Measurements from ENCODE around the gene TAF4.

TAF4 gene

DNA sequence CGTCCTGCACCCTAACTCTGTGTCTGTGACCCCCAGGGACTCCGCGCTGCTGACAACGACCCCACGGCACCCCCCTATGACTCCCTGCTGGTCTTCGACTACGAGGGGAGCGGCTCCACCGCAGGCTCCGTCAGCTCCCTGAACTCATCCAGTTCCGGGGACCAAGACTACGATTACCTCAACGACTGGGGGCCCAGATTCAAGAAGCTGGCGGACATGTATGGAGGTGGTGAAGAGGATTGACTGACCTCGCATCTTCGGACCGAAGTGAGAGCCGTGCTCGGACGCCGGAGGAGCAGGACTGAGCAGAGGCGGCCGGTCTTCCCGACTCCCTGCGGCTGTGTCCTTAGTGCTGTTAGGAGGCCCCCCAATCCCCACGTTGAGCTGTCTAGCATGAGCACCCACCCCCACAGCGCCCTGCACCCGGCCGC lies 129.0 kb downstream of the TAF4 start:
- DNase-seq = peak in 4 of 42 donors; percentile 6 to 31 (median 20)
- intact Hi-C loops (cut with DNase I) = no loop called here

DNA sequence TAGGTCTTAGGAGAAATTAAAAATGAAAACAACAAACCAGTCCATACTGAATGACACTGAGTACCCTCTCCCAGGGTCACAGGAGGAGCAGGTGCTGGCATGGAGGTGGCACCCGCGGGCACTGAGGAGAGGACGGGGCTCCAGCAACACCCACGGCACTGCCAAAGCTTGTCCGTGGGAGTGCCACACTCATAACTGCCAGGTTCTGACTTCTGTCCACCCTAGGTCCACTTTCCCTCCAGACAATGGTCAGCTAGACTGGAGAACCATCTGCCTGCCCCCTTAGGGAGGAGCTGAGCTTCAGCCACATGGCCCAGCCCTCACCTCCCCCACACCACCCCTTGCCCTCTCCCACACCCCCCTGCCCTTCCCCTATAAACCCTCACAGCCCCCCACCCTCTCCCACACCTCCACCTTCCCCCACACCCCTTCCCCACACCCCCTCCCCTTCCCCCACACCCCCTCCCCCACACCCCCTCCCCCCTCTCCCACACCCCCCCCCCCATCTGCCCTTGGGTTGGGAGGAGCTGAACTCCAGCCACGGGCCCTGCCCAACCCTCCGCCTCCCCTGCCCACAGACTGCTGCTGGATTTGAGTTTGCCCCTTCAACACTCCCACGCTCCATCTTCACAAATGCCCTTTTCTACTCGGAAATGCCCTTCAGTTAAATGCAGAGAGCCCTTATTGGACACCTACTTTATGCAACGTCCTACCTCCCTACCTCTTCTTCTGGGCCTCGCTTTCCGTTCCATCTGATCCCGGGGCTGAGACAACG lies 129.6 kb downstream of the TAF4 start:
- DNase-seq = peak in 2 of 42 donors; percentile 15 to 31
- intact Hi-C loops (cut with DNase I) = no loop called here

DNA sequence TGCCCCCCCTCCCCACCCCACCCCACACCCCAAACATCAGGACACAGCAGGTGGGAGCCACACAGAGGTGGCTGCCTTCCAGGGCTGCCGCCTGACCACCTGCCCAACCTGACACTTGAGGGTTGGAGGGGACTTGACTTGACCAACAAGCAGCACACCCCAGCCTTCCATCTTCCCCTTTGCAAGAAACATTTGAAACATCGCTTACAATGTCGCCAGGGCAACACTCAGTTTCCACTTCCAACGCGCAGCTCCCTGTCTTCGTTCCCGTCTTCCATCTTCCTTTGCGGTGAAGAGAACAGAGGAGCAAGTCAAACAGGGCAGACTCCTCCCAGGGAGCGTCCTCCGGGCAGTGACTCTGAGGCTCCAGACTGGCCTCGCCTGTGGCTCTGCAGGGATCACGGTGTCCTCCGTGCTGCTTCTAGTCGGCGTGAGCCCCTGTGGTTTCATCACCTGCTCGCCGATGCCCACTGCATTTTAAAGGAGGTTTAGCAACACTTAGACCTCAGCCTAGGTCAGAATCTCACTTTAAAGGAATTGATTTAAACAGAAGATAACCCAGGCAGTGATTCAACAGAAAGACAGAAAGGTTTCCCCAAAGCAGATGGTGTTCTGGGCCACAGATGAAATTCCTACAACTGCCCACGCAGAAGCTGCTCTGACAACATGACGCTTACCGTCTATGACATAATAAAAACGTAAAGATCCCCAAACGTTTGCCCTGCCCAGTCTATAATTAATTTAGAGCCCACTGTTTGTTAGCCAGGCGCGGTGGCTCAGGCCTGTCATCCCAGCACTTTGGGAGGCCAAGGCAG lies 130.8 kb downstream of the TAF4 start:
- DNase-seq = peak in 9 of 42 donors; percentile 0 to 32 (median 6)
- intact Hi-C loops (cut with DNase I) = no loop called here

DNA sequence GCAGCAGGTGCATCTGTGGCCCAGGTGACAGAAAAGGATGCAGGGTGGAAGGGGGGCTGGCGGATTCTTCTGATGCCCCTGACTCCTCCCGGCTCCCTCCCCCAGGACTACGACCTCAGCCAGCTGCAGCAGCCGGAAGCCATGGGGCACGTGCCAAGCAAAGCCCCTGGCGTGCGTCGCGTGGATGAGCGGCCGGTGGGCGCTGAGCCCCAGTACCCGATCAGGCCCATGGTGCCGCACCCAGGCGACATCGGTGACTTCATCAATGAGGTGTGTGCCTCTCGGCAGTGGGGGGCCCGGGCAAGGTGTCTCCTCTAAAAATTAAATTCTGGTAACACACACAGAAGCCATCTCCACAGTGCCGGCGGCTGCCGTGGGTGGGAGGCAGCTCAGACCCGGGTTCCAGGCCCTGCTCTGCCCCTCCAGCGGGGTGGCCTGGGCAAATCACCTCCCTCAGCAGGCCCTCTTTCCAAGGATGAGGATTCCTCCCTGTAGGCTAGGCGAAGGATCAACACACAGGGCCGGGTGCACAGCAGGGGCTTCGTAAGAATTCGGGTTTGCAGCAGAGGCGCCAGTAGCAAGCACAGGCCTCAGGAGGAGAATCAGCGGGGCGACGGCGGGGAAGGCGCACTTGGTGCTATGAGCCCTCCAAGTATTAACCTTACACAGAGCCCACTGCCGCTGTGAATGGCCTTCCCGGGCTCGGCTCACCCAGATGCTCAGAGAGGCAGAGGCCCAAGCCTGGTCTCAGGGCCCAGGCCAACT lies 131.5 kb downstream of the TAF4 start:
- intact Hi-C loops (cut with DNase I) = no loop called here
- DNase-seq = peak in 8 of 42 donors; percentile 2 to 36 (median 12)

DNA sequence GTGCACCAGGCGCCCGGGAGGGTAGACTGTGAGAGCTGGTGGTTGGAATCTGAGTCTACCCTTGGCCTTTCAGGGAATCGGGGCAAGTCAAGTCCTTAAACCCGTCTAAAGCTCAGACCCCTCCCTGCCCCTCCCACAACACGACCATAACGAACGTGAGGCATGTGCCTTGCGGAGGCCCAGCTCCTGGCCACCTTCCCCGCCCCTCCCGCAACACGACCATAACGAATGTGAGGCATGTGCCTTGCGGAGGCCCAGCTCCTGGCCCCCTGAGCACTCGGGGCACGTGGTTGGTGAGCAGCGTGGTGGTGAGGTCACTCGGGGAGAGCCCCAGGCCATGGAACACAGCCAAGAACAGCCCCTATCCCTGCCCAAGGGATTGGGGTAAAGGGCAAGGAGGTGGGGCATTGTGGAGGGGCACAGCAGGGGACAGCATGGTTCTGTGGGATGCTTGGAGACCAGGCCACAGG lies 132.2 kb downstream of the TAF4 start:
- DNase-seq = peak in 2 of 42 donors; percentile 10 to 30
- intact Hi-C loops (cut with DNase I) = no loop called here

DNA sequence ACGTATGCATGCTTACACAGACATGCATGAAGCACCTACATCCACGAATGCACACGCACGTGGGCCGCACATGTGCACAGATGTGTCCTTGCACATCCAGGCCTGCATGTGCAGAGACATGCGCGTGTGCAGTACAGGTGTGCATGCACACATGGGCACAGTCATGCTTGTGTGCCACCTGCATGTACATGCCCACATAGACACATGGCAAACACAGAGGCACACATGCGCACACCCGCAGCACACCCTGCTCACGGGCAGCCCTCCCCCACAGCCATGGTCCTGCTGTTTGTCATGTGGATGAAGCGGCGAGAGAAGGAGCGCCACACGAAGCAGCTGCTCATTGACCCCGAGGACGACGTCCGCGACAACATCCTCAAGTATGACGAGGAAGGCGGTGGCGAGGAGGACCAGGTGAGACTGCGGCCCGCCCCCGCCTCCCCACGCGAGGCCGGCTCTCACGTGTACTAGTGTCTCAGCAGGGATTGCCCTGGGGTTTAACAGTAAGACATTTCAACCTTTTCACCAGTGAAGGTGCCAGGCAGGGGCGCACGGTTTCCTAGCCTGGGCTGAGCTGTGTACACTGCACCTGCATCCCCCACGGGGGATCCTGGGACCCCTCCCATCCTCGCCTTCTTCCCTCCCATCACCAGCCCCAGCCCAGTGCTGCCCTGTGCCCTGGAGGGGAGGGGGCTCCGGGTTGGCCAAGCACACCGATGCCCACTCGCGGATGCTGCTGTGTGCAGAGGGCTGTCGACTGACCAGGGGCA lies 132.8 kb downstream of the TAF4 start:
- intact Hi-C loops (cut with DNase I) = no loop called here

DNA sequence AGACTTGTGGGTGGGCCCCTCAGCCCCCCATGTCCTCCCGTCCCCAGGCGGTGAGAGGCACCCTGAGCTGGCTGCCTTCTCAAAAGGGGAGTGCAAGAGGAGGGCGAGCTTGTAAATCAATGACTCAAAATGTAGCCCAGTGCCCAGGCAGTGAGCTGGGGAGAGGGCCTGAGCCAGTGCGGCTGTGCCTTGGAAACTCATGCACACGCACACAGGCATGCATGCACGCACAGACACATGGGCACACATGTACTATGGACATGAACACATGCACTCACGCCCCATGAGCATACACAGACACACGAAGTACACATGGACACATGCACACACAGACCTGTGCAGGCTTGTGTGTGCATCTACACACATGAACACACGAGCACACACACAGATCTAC lies 133.5 kb downstream of the TAF4 start:
- DNase-seq = peak in 3 of 42 donors; percentile 4 to 12 (median 5)
- intact Hi-C loops (cut with DNase I) = no loop called here

More for the DNA sequence above, 132.8 kb downstream of the TAF4 start:
- peak in 5 of 42 donors; percentile 1 to 26 (median 17) for DNase-seq

DNA sequence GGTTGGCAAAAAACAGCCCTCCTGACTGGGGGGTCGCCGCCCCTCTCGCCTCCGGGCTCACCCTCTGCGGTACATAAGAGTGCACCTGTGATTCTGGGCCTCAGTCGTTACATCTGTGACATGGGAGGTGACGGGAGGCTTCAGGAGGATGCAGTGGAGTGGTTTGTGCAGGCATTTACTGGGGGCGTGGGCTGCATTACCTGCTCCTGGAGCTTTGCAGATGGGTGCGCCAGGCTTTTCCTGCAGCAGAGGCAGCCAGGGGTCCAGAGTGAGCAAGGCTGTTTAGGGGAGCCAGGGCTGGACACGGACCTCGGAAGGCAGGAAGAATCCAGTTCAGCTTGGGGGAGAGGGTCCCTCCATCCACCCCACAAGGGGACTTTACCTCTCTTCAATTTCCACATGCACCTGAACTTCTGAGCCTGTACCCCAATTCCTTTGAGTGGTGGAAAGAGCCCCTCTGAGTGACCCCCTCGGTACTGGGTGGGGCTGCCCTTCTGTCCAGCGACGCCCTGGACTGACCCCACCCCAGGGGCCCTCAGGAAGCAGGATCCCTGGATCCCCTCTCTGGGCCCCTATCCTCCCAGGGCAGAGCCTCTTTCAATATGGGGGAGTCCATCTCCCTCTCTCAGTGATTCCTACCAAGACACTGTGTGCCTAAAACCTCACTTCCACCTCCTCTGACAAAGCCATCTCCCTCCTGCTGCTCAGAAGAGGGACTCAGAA lies 134.0 kb downstream of the TAF4 start:
- peak in 1 of 42 donors; percentile 18 for DNase-seq
- intact Hi-C loops (cut with DNase I) = no loop called here

DNA sequence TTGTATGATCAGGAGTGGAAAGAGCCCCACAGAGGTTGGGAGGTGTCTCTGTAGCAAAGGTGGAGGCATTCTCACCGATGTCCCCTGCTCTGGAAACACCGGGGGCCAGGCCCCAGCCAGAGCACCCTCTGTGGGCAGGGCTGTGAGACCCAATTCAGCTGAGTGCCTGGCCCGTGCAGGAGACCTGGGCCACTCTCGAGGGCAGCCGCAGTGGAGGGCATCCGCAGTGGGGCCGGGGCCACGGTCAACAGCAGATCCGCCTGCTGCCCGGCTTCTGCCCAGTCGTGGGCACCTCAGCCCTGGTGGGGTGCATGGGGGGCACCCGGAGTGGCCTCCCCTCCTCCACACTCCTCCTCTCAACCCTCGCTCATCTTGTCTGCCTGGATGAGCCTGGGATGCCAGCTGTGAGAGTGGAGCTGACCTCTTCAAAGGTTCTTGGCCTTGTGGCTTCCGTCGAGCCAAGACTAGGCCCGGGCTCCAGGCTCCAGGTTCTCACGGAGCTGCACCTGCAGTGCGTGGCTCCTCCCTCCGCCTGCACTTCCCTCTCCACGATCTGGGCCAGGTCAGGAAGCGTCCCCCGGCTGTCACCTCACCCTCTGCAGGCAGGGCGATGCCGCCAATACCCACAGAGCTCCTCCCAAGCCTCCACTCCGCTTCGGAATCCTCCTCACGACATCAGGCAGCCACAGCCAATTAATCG lies 134.8 kb downstream of the TAF4 start:
- intact Hi-C loops (cut with DNase I) = no loop called here
- peak in 2 of 42 donors; percentile 17 to 22 for DNase-seq

DNA sequence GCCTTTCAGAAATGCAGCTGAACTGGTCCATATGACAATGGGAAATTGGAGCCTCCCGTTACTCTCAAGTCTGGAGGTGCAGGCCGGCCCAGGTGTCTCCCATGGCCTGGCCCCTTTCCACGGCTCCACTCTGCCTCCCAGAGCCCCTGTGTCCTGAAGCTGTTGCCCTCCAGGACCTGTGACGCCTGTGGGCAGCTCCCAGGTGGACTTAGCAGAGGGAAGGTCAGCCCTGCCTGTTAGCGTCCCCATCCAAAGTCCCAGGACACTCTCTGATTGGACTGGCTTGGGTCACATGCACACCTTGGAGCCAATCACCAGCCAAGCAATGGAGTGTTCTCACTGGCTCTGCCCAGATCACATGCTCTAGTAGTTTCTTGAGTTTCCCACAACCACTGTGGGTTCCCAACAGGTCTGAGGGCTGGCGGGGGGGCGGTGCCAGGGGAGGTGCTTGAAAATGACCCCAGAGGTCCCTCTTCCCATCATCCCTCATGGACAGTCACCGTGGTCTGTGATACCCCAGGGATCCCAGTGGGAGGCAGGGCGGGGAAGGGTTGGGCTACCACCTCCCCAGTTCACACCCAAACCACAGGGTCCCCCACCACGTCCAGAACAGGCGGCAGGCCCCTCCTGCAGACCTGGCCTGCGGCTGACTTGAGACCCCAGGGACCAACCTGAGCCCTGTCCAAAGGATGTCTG lies 135.6 kb downstream of the TAF4 start:
- DNase-seq = peak in 1 of 42 donors; percentile 0
- intact Hi-C loops (cut with DNase I) = no loop called here

DNA sequence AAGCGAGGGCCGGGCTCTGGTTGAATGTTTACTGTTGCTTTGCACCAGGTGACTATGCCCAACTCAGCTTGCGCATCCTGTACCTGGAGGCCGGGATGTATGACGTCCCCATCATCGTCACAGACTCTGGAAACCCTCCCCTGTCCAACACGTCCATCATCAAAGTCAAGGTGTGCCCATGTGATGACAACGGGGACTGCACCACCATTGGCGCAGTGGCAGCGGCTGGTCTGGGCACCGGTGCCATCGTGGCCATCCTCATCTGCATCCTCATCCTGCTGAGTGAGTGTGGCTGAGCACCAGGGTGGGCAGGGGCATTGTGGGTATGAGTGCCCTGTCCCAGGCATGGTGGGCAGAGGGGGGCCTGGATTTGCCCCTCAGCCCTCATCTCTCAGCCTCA lies 136.1 kb downstream of the TAF4 start:
- DNase-seq = peak in 1 of 42 donors; percentile 1
- intact Hi-C loops (cut with DNase I) = no loop called here

DNA sequence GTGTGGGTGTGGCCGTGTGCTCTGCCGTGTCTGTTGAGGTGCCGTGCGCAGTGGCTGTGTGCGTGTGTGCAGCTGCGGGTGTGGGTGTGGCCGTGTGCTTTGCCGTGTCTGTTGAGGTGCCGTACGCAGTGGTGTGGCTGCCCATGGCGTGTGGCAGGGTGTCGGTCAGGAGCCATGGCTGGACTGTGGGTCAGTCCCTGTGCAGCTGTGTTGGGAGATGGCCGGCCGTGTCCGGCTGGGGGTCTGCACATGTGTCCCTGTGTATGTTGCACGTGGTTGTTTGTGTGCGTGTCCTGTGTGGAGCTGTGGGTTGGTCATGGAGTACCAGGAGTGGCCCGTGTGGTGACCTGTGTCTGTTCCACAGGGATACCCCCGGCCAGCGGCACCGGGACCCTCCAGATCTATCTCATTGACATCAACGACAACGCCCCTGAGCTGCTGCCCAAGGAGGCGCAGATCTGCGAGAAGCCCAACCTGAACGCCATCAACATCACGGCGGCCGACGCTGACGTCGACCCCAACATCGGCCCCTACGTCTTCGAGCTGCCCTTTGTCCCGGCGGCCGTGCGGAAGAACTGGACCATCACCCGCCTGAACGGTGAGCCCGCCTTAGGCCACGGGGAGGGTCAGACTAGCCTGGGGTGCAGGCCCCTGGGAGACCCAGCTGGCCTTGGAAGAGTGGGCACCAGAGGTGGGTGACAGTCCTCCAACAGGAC lies 137.7 kb downstream of the TAF4 start:
- intact Hi-C loops (cut with DNase I) = no loop called here
- peak in 1 of 42 donors; percentile 2 for DNase-seq

DNA sequence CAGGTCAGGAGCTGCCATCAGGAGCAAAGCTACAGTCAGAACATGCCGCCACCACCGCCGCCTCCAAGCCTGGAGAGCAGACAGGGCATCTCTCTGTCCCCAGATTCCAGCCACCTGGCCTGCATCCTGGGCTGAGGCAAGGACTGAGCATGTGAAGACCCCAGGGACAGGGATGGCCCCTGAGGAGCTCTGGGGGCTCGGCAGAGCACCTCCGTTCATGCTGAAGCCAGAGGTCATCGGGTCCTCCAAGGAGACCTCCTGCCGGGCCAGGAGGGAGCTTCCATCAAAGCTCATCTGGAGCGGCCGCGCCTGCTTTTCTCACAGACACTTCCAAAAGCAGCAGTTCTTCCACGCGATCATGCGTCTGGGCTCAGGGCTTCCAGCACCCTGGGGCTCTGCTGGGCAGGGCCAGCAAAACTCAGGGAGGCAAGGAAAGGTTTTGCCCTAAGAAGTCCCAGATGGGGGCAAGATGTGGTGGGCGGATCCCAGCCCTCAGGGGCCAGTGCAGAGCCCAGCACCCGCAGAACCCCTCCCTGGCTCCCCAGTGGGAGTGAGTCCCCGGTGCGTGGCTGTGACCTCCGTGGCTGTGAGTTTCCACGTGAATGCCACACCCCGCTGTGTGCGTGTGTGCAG lies 138.4 kb downstream of the TAF4 start:
- intact Hi-C loops (cut with DNase I) = no loop called here
- peak in 1 of 42 donors; percentile 2 for DNase-seq

DNA sequence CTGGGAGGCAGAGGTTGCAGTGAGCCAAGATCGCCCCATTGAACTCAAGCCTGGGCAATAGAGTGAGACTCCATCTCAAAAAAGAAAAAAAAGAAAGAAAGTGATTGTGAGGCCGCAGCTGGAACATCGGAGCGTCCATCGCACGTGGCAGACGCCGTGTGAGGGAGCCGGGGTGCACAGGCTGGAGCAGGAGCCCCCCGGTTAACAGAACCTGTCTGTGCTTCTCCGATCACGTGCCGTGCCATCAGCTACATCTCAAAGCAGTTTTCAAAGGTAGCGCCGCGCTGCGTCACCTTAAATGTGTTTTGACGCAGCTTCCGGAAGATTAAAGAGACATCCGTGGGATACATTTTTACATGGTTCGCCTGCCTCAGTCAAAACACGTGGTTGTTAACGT lies 138.9 kb downstream of the TAF4 start:
- intact Hi-C loops (cut with DNase I) = no loop called here
- DNase-seq = no peak

DNA sequence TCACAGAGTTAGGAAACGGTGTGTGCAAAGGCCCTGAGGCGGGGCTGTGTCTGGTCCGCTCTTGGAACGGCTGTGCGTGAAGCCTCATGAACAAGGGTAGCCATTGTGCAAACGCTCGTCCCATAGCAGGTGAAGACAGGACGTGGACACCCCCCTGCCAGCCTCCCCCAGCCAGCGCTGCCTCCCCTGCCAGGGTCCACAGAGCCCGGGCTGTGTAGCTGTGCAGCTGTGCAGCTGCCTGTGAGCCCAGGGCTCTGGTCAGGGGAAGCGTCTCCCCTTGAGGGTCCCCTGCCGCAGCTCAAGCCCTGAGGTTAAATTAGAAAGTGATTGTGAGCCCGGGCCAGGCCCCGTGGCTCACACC lies 139.4 kb downstream of the TAF4 start:
- DNase-seq = peak in 1 of 42 donors; percentile 1

More for the DNA sequence above, 139.4 kb downstream of the TAF4 start:
- intact Hi-C loops (cut with DNase I) = no loop called here

All from head of caudate nucleus (tissue), 42 donors.